Adipose tissue (tissue), 3 donors: ENCODE results near the gene PTER. TPM values are rescaled to one million over a fixed set of nuclear protein-coding genes. Genes with fewer than 3 reads are reported as not detected.

ENCODE experiments used
- H3K27ac ChIP-seq: one replicate; pipeline ENCODE4 v1.5.1; 2013; ENCODE audit warnings: low read depth, low read length
- WGBS, 3 donors: extraction: QIAGEN DNeasy Blood & Tissue Kit; methylation state at CpG; one replicate each; pipeline ENCODE4 v1.1.7; 2013; 5-methylcytosine and 5-hydroxymethylcytosine counted together
- polyA plus RNA-seq, 3 donors: library from polyadenylated mRNA; stranded (reverse); fragments of 200-250 nt; gene quantifications; one replicate each; pipeline ENCODE4 v1.2.3, GENCODE V29; 2013
- donor health status: healthy with polysubstance abuse.
- donor health status: Bipolar disorder and iron deficiency.
- donor health status: healthy.

Gene PTER
- polyA plus RNA-seq, 3 donors, result 4.4 to 7.0 (median 5.5) TPM

- no peak overlapping the region for H3K27ac ChIP-seq
- WGBS, 3 donors, result 84 to 89% (median 87%) methylated on average over 6 of the region's 6 CpGs
These were observed 21.6 kb downstream of the PTER start for GRCh38 chr10:16458166-16458955.

DNA sequence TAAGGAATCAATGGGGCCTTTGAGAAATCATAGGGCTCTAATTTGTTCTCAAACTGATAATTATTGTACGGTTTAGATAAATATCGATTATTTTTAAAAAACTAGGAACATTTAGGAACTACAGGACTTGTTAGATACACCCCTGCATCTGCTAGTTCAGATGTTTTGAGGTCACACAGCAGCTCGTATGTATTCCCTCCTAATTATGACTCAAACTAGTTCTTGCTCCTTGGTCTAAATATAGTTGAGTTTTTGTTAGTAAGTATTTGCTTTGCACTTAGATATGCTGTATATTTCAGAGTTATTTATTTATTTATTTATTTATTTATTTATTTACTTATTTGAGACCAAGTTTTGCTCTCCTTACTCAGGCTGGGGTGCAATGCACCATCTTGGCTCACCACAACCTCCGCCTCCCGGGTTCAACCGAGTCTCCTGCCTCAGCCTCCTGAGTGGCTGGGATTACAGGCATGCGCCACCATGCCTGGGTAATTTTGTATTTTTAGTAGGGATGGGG lies 22.7 kb downstream of the PTER start:
- no peak overlapping the region for H3K27ac ChIP-seq
- 80 to 96% (median 94%) methylated on average over 7 of the region's 7 CpGs for WGBS, 3 donors

DNA sequence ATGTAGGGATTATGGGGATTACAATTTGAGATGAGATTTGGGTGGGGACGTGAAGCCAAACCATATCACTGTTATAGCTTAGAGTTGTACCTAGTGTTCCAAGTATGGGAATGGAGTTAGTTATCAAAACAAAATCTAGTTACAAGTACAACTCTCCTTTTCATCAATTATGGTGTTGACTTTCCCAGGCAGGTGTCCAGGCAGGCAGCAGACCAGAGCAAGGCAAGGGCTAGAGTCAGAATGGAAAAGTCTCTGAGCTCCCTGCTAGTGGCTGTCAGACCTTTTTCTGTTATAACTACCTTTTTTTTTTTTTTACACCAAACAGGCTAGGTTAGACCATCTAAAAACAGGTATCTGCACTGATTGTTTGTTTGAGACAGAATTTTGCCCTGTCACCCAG lies 29.2 kb downstream of the PTER start:
- H3K27ac ChIP-seq, result no peak overlapping the region
- WGBS, 3 donors, result 95 to 100% (median 97%) methylated on average over 1 of the region's 1 CpG

- H3K27ac ChIP-seq, result no peak overlapping the region
- 48 to 87% (median 50%) methylated on average over 5 of the region's 5 CpGs for WGBS, 3 donors
These were observed 33.9 kb downstream of the PTER start for GRCh38 chr10:16470747-16471146.

- H3K27ac ChIP-seq, result no peak overlapping the region
- 82 to 89% (median 88%) methylated on average over 3 of the region's 3 CpGs for WGBS, 3 donors
These were observed 36.0 kb downstream of the PTER start for GRCh38 chr10:16472828-16473227.

- no peak overlapping the region for H3K27ac ChIP-seq
- WGBS, 3 donors, result 69 to 88% (median 83%) methylated on average over 1 of the region's 1 CpG
These were observed 40.9 kb downstream of the PTER start for GRCh38 chr10:16477757-16478156.

- whole genome bisulfite sequencing, 3 donors, result 88 to 93% (median 89%) methylated on average over 4 of the region's 4 CpGs
- no peak overlapping the region for H3K27ac ChIP-seq
These were observed 42.0 kb downstream of the PTER start for GRCh38 chr10:16478801-16479200.

- H3K27ac ChIP-seq, result no peak overlapping the region
- WGBS, 3 donors, result 65 to 72% (median 68%) methylated on average over 5 of the region's 5 CpGs
These were observed 44.4 kb downstream of the PTER start for GRCh38 chr10:16481052-16481728.

DNA sequence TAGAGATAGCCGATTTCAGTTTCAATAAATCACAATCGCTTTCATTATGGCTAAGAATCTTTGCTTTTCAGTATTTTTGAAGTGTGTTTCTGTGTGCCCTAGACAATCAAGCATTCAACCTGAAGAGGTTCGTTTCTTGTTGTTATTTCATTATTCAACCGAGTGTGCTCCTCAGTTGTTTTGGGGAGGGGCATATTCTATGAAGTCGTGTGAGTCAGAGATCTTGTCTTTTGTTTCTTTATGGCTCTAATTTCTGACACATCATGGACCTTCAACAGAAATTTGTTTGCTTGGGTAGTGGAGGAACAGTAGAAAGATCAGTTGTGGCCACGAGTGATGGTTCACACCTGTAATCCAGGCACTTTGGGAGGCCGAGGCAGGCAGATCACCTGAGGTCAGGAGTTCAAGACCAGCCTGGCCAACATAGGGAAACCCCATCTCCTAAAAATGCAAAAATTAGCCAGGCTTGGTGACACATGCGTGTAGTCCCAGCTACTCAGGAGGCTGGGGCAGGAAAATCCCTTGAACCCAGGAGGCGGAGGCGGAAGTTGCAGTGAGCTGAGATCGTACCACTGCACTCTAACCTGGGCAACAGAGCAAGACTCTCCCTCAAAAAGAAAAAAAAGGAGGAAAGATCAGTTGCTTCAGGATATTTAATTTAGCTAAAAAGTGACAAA lies 46.6 kb downstream of the PTER start:
- H3K27ac ChIP-seq, result no peak overlapping the region
- WGBS, 3 donors, result 92 to 95% (median 94%) methylated on average over 11 of the region's 11 CpGs

- H3K27ac ChIP-seq, result no peak overlapping the region
- WGBS, 3 donors, result 95 to 99% (median 97%) methylated on average over 3 of the region's 3 CpGs
These were observed 53.7 kb downstream of the PTER start for GRCh38 chr10:16490511-16490910.

- 34 to 69% (median 67%) methylated on average over 2 of the region's 2 CpGs for WGBS, 3 donors
- H3K27ac ChIP-seq, result no peak overlapping the region
These were observed 55.1 kb downstream of the PTER start for GRCh38 chr10:16491933-16492332.

DNA sequence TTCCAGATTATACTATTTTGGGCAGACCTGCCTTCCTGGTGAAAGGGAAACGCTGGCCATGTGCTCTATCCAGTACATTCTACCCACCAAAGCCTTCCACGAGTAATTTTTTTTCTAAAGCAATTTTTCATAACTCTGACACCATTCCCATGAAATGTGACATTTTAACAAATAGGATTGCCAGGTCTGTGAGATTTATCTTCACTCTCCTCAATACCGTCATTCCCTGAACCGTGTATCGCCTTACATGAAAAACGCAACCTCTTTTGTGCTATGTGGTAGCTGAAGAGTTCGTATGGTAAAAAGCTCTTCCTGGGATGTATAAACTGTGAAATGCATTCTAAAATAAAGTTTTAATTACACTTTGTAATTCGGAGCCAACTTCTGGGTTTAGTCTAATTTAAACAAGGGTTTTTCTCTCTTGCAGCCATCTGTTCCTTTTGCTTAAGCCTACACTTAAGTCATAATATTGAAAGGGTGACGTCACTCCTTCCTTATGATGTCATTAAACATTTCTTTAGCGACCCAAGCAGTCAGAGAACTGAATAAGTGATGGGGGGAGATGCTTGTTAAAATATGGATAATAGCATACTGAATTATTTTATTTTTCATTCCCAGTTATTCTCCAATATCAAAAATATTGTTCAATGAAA lies 57.2 kb downstream of the PTER start:
- WGBS, 3 donors, result 76 to 88% (median 81%) methylated on average over 10 of the region's 10 CpGs
- H3K27ac ChIP-seq, result no peak overlapping the region

GRCh38 chr10:16497911-16498310 lies 61.1 kb downstream of the PTER start:
- WGBS, 3 donors, result 94 to 96% (median 95%) methylated on average over 4 of the region's 4 CpGs
- no peak overlapping the region for H3K27ac ChIP-seq

DNA sequence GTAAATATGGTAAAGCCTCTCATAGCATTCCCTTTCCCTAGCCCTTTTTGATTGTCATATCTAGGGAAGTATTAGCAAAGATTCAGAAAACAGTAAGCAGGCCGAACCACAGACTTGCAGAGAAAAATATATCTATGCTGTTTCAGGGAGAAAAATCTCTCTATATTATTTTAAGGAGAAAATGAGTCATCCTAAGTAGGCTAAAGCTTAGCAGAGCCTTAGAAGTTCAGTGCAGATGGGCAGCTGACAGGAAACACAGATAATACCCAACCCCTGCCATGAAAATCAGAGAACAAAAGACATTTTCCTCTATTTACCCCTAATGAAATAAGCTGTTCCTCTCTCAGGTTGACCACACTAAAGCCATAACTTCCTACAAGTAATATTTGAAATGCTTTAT lies 68.4 kb downstream of the PTER start:
- H3K27ac ChIP-seq, result no peak overlapping the region
- 93 to 97% (median 94%) methylated on average over 1 of the region's 1 CpG for WGBS, 3 donors

- WGBS, 3 donors, result 72 to 83% (median 82%) methylated on average over 5 of the region's 5 CpGs
- no peak overlapping the region for H3K27ac ChIP-seq
These were observed 73.2 kb downstream of the PTER start for GRCh38 chr10:16509996-16510395.

GRCh38 chr10:16510843-16511242 lies 74.0 kb downstream of the PTER start:
- WGBS, 3 donors, result 91 to 94% (median 94%) methylated on average over 9 of the region's 9 CpGs
- no peak overlapping the region for H3K27ac ChIP-seq

GRCh38 chr10:16518822-16519221 lies 82.0 kb downstream of the PTER start:
- H3K27ac ChIP-seq, result no peak overlapping the region
- WGBS, 3 donors, result 79 to 87% (median 83%) methylated on average over 4 of the region's 4 CpGs

- H3K27ac ChIP-seq, result no peak overlapping the region
- WGBS, 3 donors, result 43 to 46% (median 44%) methylated on average over 31 of the region's 31 CpGs
These were observed 82.6 kb downstream of the PTER start for GRCh38 chr10:16519250-16519907.
